OCI-LY1 (cell line): Measurements from ENCODE around the gene CACNA1H.

Source experiments
- H2AFZ ChIP-seq: fragments of 200-600 bp; sonication (generic), shearing (Covaris generic); 2 replicates; pipeline ENCODE4 v1.6.0; 2014; ENCODE audit warnings: antibody characterized with exemption, mild to moderate bottlenecking, low read length
- H3F3A ChIP-seq: fragments of 200-600 bp; sonication (generic), shearing (Covaris generic); 2 replicates; pipeline ENCODE4 v1.6.0; 2014; ENCODE audit warnings: mild to moderate bottlenecking, antibody characterized with exemption, low read length, moderate library complexity; ENCODE audit not compliant: insufficient read depth
- H3K27ac ChIP-seq: fragments of 200-600 bp; sonication (generic); 2 replicates; pipeline ENCODE4 v1.5.1; 2014; ENCODE audit warnings: low read length, mixed run types, mild to moderate bottlenecking, low read depth; ENCODE audit not compliant: poor library complexity, severe bottlenecking
- H3K27me3 ChIP-seq: fragments of 200-600 bp; sonication (generic); 2 replicates; pipeline ENCODE4 v1.6.0; 2014; ENCODE audit warnings: antibody characterized with exemption, mild to moderate bottlenecking, low read length, moderate library complexity; ENCODE audit not compliant: insufficient read depth
- H3K36me3 ChIP-seq: fragments of 200-600 bp; sonication (generic); 2 replicates; pipeline ENCODE4 v1.6.1; 2014; ENCODE audit warnings: mild to moderate bottlenecking, antibody characterized with exemption, low read length, moderate library complexity, mixed read lengths; ENCODE audit not compliant: insufficient read depth
- H3K4me1 ChIP-seq: fragments of 200-600 bp; sonication (generic); 2 replicates; pipeline ENCODE4 v1.5.1; 2014; ENCODE audit warnings: mild to moderate bottlenecking, low read length, moderate library complexity; ENCODE audit not compliant: insufficient read depth, severe bottlenecking
- H3K4me2 ChIP-seq: fragments of 200-600 bp; sonication (generic), shearing (Covaris generic); 2 replicates; pipeline ENCODE4 v1.6.1; 2014; ENCODE audit warnings: low read length
- H3K4me3 ChIP-seq: fragments of 200-600 bp; sonication (generic); 2 replicates; pipeline ENCODE4 v1.5.1; 2014; ENCODE audit warnings: low read length, low read depth, mild to moderate bottlenecking, mixed read lengths; ENCODE audit not compliant: poor library complexity, severe bottlenecking
- H3K79me2 ChIP-seq: fragments of 200-600 bp; shearing (Covaris generic); 2 replicates; pipeline ENCODE4 v1.6.1; 2016; ENCODE audit warnings: mixed run types, low read length, mixed read lengths; ENCODE audit not compliant: insufficient read depth
- H3K9ac ChIP-seq: fragments of 200-600 bp; sonication (generic), shearing (Covaris generic); 2 replicates; pipeline ENCODE4 v1.6.1; 2014; ENCODE audit warnings: mild to moderate bottlenecking, low read length, mixed read lengths
- H3K9me2 ChIP-seq: fragments of 200-600 bp; sonication (generic), shearing (Covaris generic); 2 replicates; pipeline ENCODE4 v1.6.1; 2014; ENCODE audit warnings: low read depth, mild to moderate bottlenecking, low read length, mixed read lengths
- H3K9me3 ChIP-seq: fragments of 200-600 bp; shearing (Covaris generic); 2 replicates; pipeline ENCODE4 v1.6.1; 2014; ENCODE audit warnings: low read length, mixed read lengths
- H4K20me1 ChIP-seq: fragments of 200-600 bp; sonication (generic), shearing (Covaris generic); 2 replicates; pipeline ENCODE4 v1.6.0; 2016; ENCODE audit warnings: mild to moderate bottlenecking, low read length; ENCODE audit not compliant: insufficient read depth
- CTCF ChIP-seq: fragments of 200-600 bp; sonication (generic), shearing (Covaris generic); IDR thresholded peaks from 2 replicates; pipeline ENCODE4 v1.5.1; 2017; ENCODE audit warnings: mild to moderate bottlenecking, antibody characterized with exemption, low read length, moderate library complexity, mixed read lengths
- EZH2 ChIP-seq: fragments of 200-600 bp; sonication (generic), shearing (Covaris generic); IDR thresholded peaks from 2 replicates; pipeline ENCODE4 v1.8.0; 2017; ENCODE audit warnings: borderline replicate concordance, mixed run types, mild to moderate bottlenecking, antibody characterized with exemption, low read length, moderate library complexity, mixed read lengths

The CACNA1H gene

GRCh38 chr16:1144476-1145382 is 8.2 kb upstream of the CACNA1H start:
- H3K4me1 ChIP-seq = no peaks in the 10 kb centered on the region

GRCh38 chr16:1145383-1146100 is 7.4 kb upstream of the CACNA1H start:
- H3K27me3 ChIP-seq = no peaks in the 10 kb centered on the region
- no peaks in the 10 kb centered on the region for H3K9me3 ChIP-seq
- H3K36me3 ChIP-seq = no peaks in the 10 kb centered on the region
- no peak overlapping the region for H3K4me2 ChIP-seq
- no peak overlapping the region for H3K4me3 ChIP-seq
- H4K20me1 ChIP-seq = no peaks in the 10 kb centered on the region
- H3K79me2 ChIP-seq = no peaks in the 10 kb centered on the region
- H3K9ac ChIP-seq = no peak overlapping the region
- no peaks in the 10 kb centered on the region for H3K4me1 ChIP-seq
- no peak overlapping the region for H3K27ac ChIP-seq
- no peaks in the 10 kb centered on the region for H3F3A ChIP-seq
- no peaks in the 10 kb centered on the region for H3K9me2 ChIP-seq
- H2AFZ ChIP-seq = no peak overlapping the region
- no peak for TF ChIP-seq CTCF
- TF ChIP-seq EZH2 = no peak

More at GRCh38 chr16:1144476-1145382, 8.2 kb upstream of the CACNA1H start:
- Histone ChIP-seq H3K27me3 (no peaks in the 10 kb centered on the region), H3K9me2 (no peaks in the 10 kb centered on the region), H3F3A (no peaks in the 10 kb centered on the region), H3K27ac (no peak overlapping the region), H3K9me3 (no peaks in the 10 kb centered on the region), H4K20me1 (no peaks in the 10 kb centered on the region), H3K4me2 (no peak overlapping the region), H3K9ac (no peak overlapping the region), H3K4me3 (no peak overlapping the region), H3K36me3 (no peaks in the 10 kb centered on the region), H2AFZ (no peak overlapping the region), H3K79me2 (no peaks in the 10 kb centered on the region)
- TF ChIP-seq EZH2 = no peak
- TF ChIP-seq CTCF = no peak

- no peak overlapping the region for H3K9ac ChIP-seq
- no peak overlapping the region for H2AFZ ChIP-seq
- no peaks in the 10 kb centered on the region for H3K4me1 ChIP-seq
- TF ChIP-seq EZH2 = no peak
- TF ChIP-seq CTCF = no peak
- no peak overlapping the region for H3K27ac ChIP-seq
- no peaks in the 10 kb centered on the region for H3K36me3 ChIP-seq
- H3K9me3 ChIP-seq = no peaks in the 10 kb centered on the region
- no peak overlapping the region for H3K4me3 ChIP-seq
- H3K79me2 ChIP-seq = no peaks in the 10 kb centered on the region
- no peaks in the 10 kb centered on the region for H4K20me1 ChIP-seq
- no peaks in the 10 kb centered on the region for H3K9me2 ChIP-seq
- no peak overlapping the region for H3K4me2 ChIP-seq
- H3K27me3 ChIP-seq = no peaks in the 10 kb centered on the region
- no peaks in the 10 kb centered on the region for H3F3A ChIP-seq
Observed at GRCh38 chr16:1146409-1146808, 6.5 kb upstream of the CACNA1H start.
